ENCODE results near the gene AMOTL1. TPM values are rescaled to one million over a fixed set of nuclear protein-coding genes. Genes with fewer than 3 reads are reported as not detected.

The AMOTL1 gene
- total and polyA plus RNA-seq, 2 of the 8 experiments (the other 6 are each of a cell fraction or from before 2014, with no cell fraction given), result 9.0 to 27.6 TPM

GRCh38 chr11:94760296-94760695 is 7.9 kb upstream of the AMOTL1 start (continued):
- no peak for TF ChIP-seq CHD7 (IDR thresholded peaks at IDR 0.05; ENCODE audit: insufficient replicate concordance, low read length)
- TF ChIP-seq TAF1 (IDR thresholded peaks at IDR 0.05; ENCODE audit: low read depth, low read length), result no peak
- no peak for TF ChIP-seq CTCF (IDR thresholded peaks at IDR 0.05; ENCODE audit: control extremely low read depth in 1 of 3, insufficient read depth in 1 of 3, low read depth in 1 of 3, low read length in 3 of 3)
- TF ChIP-seq MAFK (IDR thresholded peaks at IDR 0.05; ENCODE audit: low read depth, low read length), result no peak
- no peak for TF ChIP-seq SIRT6 (IDR thresholded peaks at IDR 0.05; ENCODE audit: low read length)
- TF ChIP-seq CBX5 (IDR thresholded peaks at IDR 0.05; ENCODE audit: low read depth, low read length), result no peak
- no peak for TF ChIP-seq FOSL1 (IDR thresholded peaks at IDR 0.05; ENCODE audit: insufficient read depth, low read depth, low read length)
- no peak for TF ChIP-seq SIX5 (IDR thresholded peaks at IDR 0.05; ENCODE audit: low read depth, low read length)
- no peak for TF ChIP-seq RAD21 (IDR thresholded peaks at IDR 0.05 in 1 of 2, conservative IDR thresholded peaks at IDR 0.05 in 1 of 2; ENCODE audit: low read depth in 2 of 2, low read length in 2 of 2)
